ENCODE data around the gene UVRAG. TPM values are rescaled to one million over a fixed set of nuclear protein-coding genes. Genes with fewer than 3 reads are reported as not detected.

UVRAG gene
- total RNA-seq, 1 experiment from 2014 or later: 52.7 TPM

DNA sequence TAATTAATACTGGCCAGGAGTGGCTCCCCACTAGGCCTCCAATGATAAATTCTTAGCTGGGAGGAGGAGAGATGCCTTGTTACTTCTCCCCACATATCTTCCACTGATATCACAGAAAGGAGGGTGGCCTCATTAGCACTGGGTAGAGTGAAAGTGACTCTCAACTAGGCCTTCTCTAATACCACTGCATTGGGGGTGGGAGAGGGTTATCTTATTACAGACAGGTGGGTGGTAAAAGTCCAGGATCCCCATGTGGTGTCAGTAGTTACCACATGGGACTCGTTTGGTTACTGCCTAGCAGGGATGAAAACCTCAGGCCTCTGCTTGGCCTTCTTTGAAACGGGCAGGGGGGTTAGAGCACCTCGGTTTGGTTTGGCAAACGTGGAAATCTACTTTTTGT lies 167.3 kb downstream of the UVRAG start:
- no peak for DNase-seq
- no peak overlapping the region for H3K9ac ChIP-seq (ENCODE audit: low read length)
- H3K4me1 ChIP-seq (ENCODE audit: low read length): peaks cover 10% of the 10 kb centered on the region

GRCh38 chr11:75986966-75987365 lies 172.0 kb downstream of the UVRAG start:
- Histone ChIP-seq H2AFZ (ENCODE audit: low read length) (no peak overlapping the region), H3K4me1 (ENCODE audit: low read length) (peaks cover 28% of the 10 kb centered on the region), H3K27me3 (ENCODE audit: low read length) (no peaks in the 10 kb centered on the region), H3K36me3 (ENCODE audit: insufficient read depth, low read length) (peaks cover 21% of the 10 kb centered on the region), H3K9ac (ENCODE audit: low read length) (no peak overlapping the region), H3K9me2 (replicated peaks; ENCODE audit: insufficient read depth, low read length) (no peaks in the 10 kb centered on the region), H4K20me1 (ENCODE audit: insufficient read depth, low read depth, low read length) (no peaks in the 10 kb centered on the region), H3K27ac (ENCODE audit: low read length) (no peak overlapping the region), H3K4me3 (ENCODE audit: low read length) (no peak overlapping the region), H3K9me3 (ENCODE audit: low read length) (no peaks in the 10 kb centered on the region), H3K79me2 (ENCODE audit: low read length) (peaks cover 89% of the 10 kb centered on the region), H3K4me2 (ENCODE audit: low read depth, low read length, poor library complexity, severe bottlenecking) (no peak overlapping the region)
- DNase-seq: no peak

More for the DNA sequence above, 167.3 kb downstream of the UVRAG start:
- Histone ChIP-seq H3K27ac (ENCODE audit: low read length) (peak overlapping the region; percentile 13; the same call in 1 of the 2 replicates), H4K20me1 (ENCODE audit: insufficient read depth, low read depth, low read length) (no peaks in the 10 kb centered on the region), H2AFZ (ENCODE audit: low read length) (no peak overlapping the region), H3K79me2 (ENCODE audit: low read length) (peaks cover 71% of the 10 kb centered on the region), H3K4me3 (ENCODE audit: low read length) (no peak overlapping the region), H3K36me3 (ENCODE audit: insufficient read depth, low read length) (peaks cover 21% of the 10 kb centered on the region), H3K4me2 (ENCODE audit: low read depth, low read length, poor library complexity, severe bottlenecking) (no peak overlapping the region), H3K27me3 (ENCODE audit: low read length) (no peaks in the 10 kb centered on the region), H3K9me3 (ENCODE audit: low read length) (no peaks in the 10 kb centered on the region), H3K9me2 (replicated peaks; ENCODE audit: insufficient read depth, low read length) (no peaks in the 10 kb centered on the region)

DNA sequence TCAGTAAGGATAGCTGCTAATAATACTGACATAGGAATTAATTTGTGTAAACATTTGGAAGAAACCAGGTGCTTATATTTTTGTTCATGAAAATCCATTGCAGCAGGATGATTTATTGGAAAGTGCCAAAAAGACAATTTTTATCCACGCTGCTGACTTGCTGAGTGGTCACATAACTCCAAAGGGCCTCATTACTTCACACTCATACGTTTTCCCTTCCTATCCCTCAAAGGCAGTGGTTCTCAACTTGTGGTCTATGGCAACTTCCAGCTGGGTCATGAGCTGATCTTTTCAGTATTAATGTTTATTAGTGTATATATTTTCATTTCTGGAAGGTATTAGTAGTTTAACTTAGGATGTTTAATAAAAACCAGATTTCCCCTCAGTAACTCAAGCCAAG lies 178.1 kb downstream of the UVRAG start:
- Histone ChIP-seq H3K27ac (ENCODE audit: low read length) (no peak overlapping the region), H3K36me3 (ENCODE audit: insufficient read depth, low read length) (no peaks in the 10 kb centered on the region; the same call in 1 of the 2 replicates), H4K20me1 (ENCODE audit: insufficient read depth, low read depth, low read length) (no peaks in the 10 kb centered on the region)

GRCh38 chr11:75994616-75995015 lies 179.6 kb downstream of the UVRAG start:
- H3K4me2 ChIP-seq (ENCODE audit: low read depth, low read length, poor library complexity, severe bottlenecking): no peak overlapping the region

More for the DNA sequence above, 178.1 kb downstream of the UVRAG start:
- peaks cover 92% of the 10 kb centered on the region for H3K79me2 ChIP-seq (ENCODE audit: low read length)
- H3K9ac ChIP-seq (ENCODE audit: low read length): no peak overlapping the region
- peaks cover 27% of the 10 kb centered on the region for H3K4me1 ChIP-seq (ENCODE audit: low read length)
- no peak for DNase-seq
- H3K9me2 ChIP-seq (replicated peaks; ENCODE audit: insufficient read depth, low read length): no peaks in the 10 kb centered on the region
- no peak overlapping the region for H2AFZ ChIP-seq (ENCODE audit: low read length)
- H3K27me3 ChIP-seq (ENCODE audit: low read length): no peaks in the 10 kb centered on the region
- no peak overlapping the region for H3K4me2 ChIP-seq (ENCODE audit: low read depth, low read length, poor library complexity, severe bottlenecking)
- H3K4me3 ChIP-seq (ENCODE audit: low read length): no peak overlapping the region
- H3K9me3 ChIP-seq (ENCODE audit: low read length): no peaks in the 10 kb centered on the region

GRCh38 chr11:75996523-75997442 lies 181.8 kb downstream of the UVRAG start:
- Histone ChIP-seq H3K9me2 (replicated peaks; ENCODE audit: insufficient read depth, low read length) (no peaks in the 10 kb centered on the region), H2AFZ (ENCODE audit: low read length) (no peak overlapping the region), H3K4me3 (ENCODE audit: low read length) (no peak overlapping the region), H3K4me1 (ENCODE audit: low read length) (0 out of 2 replicates have a peak, but pooled peaks cover 3% of the 10 kb centered on the region), H3K79me2 (ENCODE audit: low read length) (peaks cover 63% of the 10 kb centered on the region), H4K20me1 (ENCODE audit: insufficient read depth, low read depth, low read length) (no peaks in the 10 kb centered on the region), H3K27ac (ENCODE audit: low read length) (no peak overlapping the region), H3K9me3 (ENCODE audit: low read length) (no peaks in the 10 kb centered on the region), H3K4me2 (ENCODE audit: low read depth, low read length, poor library complexity, severe bottlenecking) (no peak overlapping the region), H3K36me3 (ENCODE audit: insufficient read depth, low read length) (no peaks in the 10 kb centered on the region), H3K27me3 (ENCODE audit: low read length) (no peaks in the 10 kb centered on the region), H3K9ac (ENCODE audit: low read length) (no peak overlapping the region)
- DNase-seq: no peak

More at GRCh38 chr11:75994616-75995015, 179.6 kb downstream of the UVRAG start:
- Histone ChIP-seq H3K79me2 (ENCODE audit: low read length) (peaks cover 85% of the 10 kb centered on the region), H3K9me2 (replicated peaks; ENCODE audit: insufficient read depth, low read length) (no peaks in the 10 kb centered on the region), H3K4me1 (ENCODE audit: low read length) (peaks cover 24% of the 10 kb centered on the region), H3K4me3 (ENCODE audit: low read length) (no peak overlapping the region), H3K9ac (ENCODE audit: low read length) (no peak overlapping the region), H3K9me3 (ENCODE audit: low read length) (no peaks in the 10 kb centered on the region), H3K27me3 (ENCODE audit: low read length) (no peaks in the 10 kb centered on the region), H3K36me3 (ENCODE audit: insufficient read depth, low read length) (no peaks in the 10 kb centered on the region; the same call in 1 of the 2 replicates), H4K20me1 (ENCODE audit: insufficient read depth, low read depth, low read length) (no peaks in the 10 kb centered on the region), H2AFZ (ENCODE audit: low read length) (no peak overlapping the region), H3K27ac (ENCODE audit: low read length) (no peak overlapping the region)
- no peak for DNase-seq

GRCh38 chr11:76004400-76004799 lies 189.4 kb downstream of the UVRAG start:
- DNase-seq: no peak
- peaks cover 20% of the 10 kb centered on the region for H3K36me3 ChIP-seq (ENCODE audit: insufficient read depth, low read length)
- no peaks in the 10 kb centered on the region for H3K9me3 ChIP-seq (ENCODE audit: low read length)
- H3K9ac ChIP-seq (ENCODE audit: low read length): no peak overlapping the region
- no peaks in the 10 kb centered on the region for H3K27me3 ChIP-seq (ENCODE audit: low read length)
- no peak overlapping the region for H2AFZ ChIP-seq (ENCODE audit: low read length)
- H3K9me2 ChIP-seq (replicated peaks; ENCODE audit: insufficient read depth, low read length): no peaks in the 10 kb centered on the region
- H3K79me2 ChIP-seq (ENCODE audit: low read length): peaks cover 7% of the 10 kb centered on the region
- no peak overlapping the region for H3K4me2 ChIP-seq (ENCODE audit: low read depth, low read length, poor library complexity, severe bottlenecking)
- no peak overlapping the region for H3K27ac ChIP-seq (ENCODE audit: low read length)
- peaks cover 5% of the 10 kb centered on the region; the same call in 1 of the 2 replicates for H3K4me1 ChIP-seq (ENCODE audit: low read length)
- H4K20me1 ChIP-seq (ENCODE audit: insufficient read depth, low read depth, low read length): no peaks in the 10 kb centered on the region
- no peak overlapping the region for H3K4me3 ChIP-seq (ENCODE audit: low read length)

- Histone ChIP-seq H3K36me3 (ENCODE audit: insufficient read depth, low read length) (peaks cover 28% of the 10 kb centered on the region), H4K20me1 (ENCODE audit: insufficient read depth, low read depth, low read length) (no peaks in the 10 kb centered on the region), H3K79me2 (ENCODE audit: low read length) (peaks cover 16% of the 10 kb centered on the region), H3K4me2 (ENCODE audit: low read depth, low read length, poor library complexity, severe bottlenecking) (no peak overlapping the region), H3K27ac (ENCODE audit: low read length) (no peak overlapping the region), H3K4me3 (ENCODE audit: low read length) (no peak overlapping the region), H2AFZ (ENCODE audit: low read length) (no peak overlapping the region), H3K27me3 (ENCODE audit: low read length) (no peaks in the 10 kb centered on the region), H3K4me1 (ENCODE audit: low read length) (peaks cover 5% of the 10 kb centered on the region; the same call in 1 of the 2 replicates), H3K9me3 (ENCODE audit: low read length) (no peaks in the 10 kb centered on the region), H3K9me2 (replicated peaks; ENCODE audit: insufficient read depth, low read length) (no peaks in the 10 kb centered on the region), H3K9ac (ENCODE audit: low read length) (no peak overlapping the region)
- no peak for DNase-seq
Observed at GRCh38 chr11:76005756-76006155, 190.7 kb downstream of the UVRAG start.

- Histone ChIP-seq H3K9me3 (ENCODE audit: low read length) (no peaks in the 10 kb centered on the region), H3K9me2 (replicated peaks; ENCODE audit: insufficient read depth, low read length) (no peaks in the 10 kb centered on the region), H3K4me2 (ENCODE audit: low read depth, low read length, poor library complexity, severe bottlenecking) (no peak overlapping the region), H3K27me3 (ENCODE audit: low read length) (no peaks in the 10 kb centered on the region), H3K27ac (ENCODE audit: low read length) (no peak overlapping the region), H3K4me3 (ENCODE audit: low read length) (no peak overlapping the region), H2AFZ (ENCODE audit: low read length) (no peak overlapping the region), H3K4me1 (ENCODE audit: low read length) (peaks cover 5% of the 10 kb centered on the region; the same call in 1 of the 2 replicates), H4K20me1 (ENCODE audit: insufficient read depth, low read depth, low read length) (no peaks in the 10 kb centered on the region), H3K36me3 (ENCODE audit: insufficient read depth, low read length) (peaks cover 28% of the 10 kb centered on the region), H3K9ac (ENCODE audit: low read length) (no peak overlapping the region), H3K79me2 (ENCODE audit: low read length) (peaks cover 21% of the 10 kb centered on the region)
- no peak for DNase-seq
Observed at GRCh38 chr11:76007166-76007565, 192.2 kb downstream of the UVRAG start.
